Measurements from ENCODE around the gene RPL13.

Gene RPL13

GRCh38 chr16:89525146-89525913 lies 35.2 kb upstream of the RPL13 start:
- DNase-seq (ENCODE audit: insufficient read length, low spot score) (no peak), FAIRE-seq (no peak)
- no peak for TF ChIP-seq CTCF (IDR thresholded peaks at IDR 0.05; ENCODE audit: insufficient read depth, missing control alignments)

GRCh38 chr16:89529097-89529496 lies 31.4 kb upstream of the RPL13 start:
- FAIRE-seq (no peak), DNase-seq (ENCODE audit: insufficient read length, low spot score) (no peak)
- TF ChIP-seq CTCF (IDR thresholded peaks at IDR 0.05; ENCODE audit: insufficient read depth, missing control alignments): no peak

- DNase-seq (ENCODE audit: insufficient read length, low spot score) (no peak), FAIRE-seq (no peak)
- no peak for TF ChIP-seq CTCF (IDR thresholded peaks at IDR 0.05; ENCODE audit: insufficient read depth, missing control alignments)
These were observed 29.8 kb upstream of the RPL13 start for GRCh38 chr16:89530401-89531381.

GRCh38 chr16:89531821-89532526 lies 28.5 kb upstream of the RPL13 start:
- no peak for TF ChIP-seq CTCF (IDR thresholded peaks at IDR 0.05; ENCODE audit: insufficient read depth, missing control alignments)
- no peak for DNase-seq (ENCODE audit: insufficient read length, low spot score)
- FAIRE-seq: no peak

GRCh38 chr16:89534252-89534756 lies 26.2 kb upstream of the RPL13 start:
- FAIRE-seq (no peak), DNase-seq (ENCODE audit: insufficient read length, low spot score) (no peak)
- TF ChIP-seq CTCF (IDR thresholded peaks at IDR 0.05; ENCODE audit: insufficient read depth, missing control alignments): no peak

- TF ChIP-seq CTCF (IDR thresholded peaks at IDR 0.05; ENCODE audit: insufficient read depth, missing control alignments): no peak
- FAIRE-seq (no peak), DNase-seq (ENCODE audit: insufficient read length, low spot score) (no peak)
These were observed 24.1 kb upstream of the RPL13 start for GRCh38 chr16:89536371-89536770.
